ENCODE measurements around the gene TRIM28. TPM values are rescaled to one million over a fixed set of nuclear protein-coding genes. Genes with fewer than 3 reads are reported as not detected.
A peak's percentile ranks its signal among the peaks of the same experiment; 100 is the strongest.

Gene TRIM28
- total RNA-seq (377 and 429 TPM in 2 replicates), polyA plus RNA-seq (521 and 593 TPM in 2 replicates), polyA minus RNA-seq (702 and 1,022 TPM in 2 replicates), Bru-seq, nascent RNA (percentile 87 among the genes with signal in this experiment), BruChase-seq, experiment 1, labeled RNA remaining after a 6-hour chase (percentile 99 among the genes with signal in this experiment), BruChase-seq, experiment 2, labeled RNA remaining after a 2-hour chase (percentile 98 among the genes with signal in this experiment)
- polyA plus RNA-seq (2011; cell fraction: cytosol; rRNA removed), result 366 and 385 TPM in 2 replicates
- polyA plus RNA-seq (2011; cell fraction: nucleus; rRNA removed), result 654 and 696 TPM in 2 replicates
- 600 and 631 TPM in 2 replicates for polyA plus RNA-seq (2012)
- polyA minus RNA-seq (2011; cell fraction: cytosol; rRNA and poly(A)+ RNA removed), result 571 TPM
- 298 and 308 TPM in 2 replicates for polyA minus RNA-seq (2011; cell fraction: nucleus; rRNA and poly(A)+ RNA removed)
- long read RNA-seq, transcript TRIM28-213 (4 exons, 714 nt), result minor isoform, 10 of 364 reads
- long read RNA-seq, transcript TRIM28-201 (17 exons, 2,960 nt), result major isoform, 257 of 364 reads
- long read RNA-seq, partial matches to known transcripts, result 74 of 364 reads
- long read RNA-seq, other reads (novel, unspliced or antisense), result 23 of 364 reads

DNA sequence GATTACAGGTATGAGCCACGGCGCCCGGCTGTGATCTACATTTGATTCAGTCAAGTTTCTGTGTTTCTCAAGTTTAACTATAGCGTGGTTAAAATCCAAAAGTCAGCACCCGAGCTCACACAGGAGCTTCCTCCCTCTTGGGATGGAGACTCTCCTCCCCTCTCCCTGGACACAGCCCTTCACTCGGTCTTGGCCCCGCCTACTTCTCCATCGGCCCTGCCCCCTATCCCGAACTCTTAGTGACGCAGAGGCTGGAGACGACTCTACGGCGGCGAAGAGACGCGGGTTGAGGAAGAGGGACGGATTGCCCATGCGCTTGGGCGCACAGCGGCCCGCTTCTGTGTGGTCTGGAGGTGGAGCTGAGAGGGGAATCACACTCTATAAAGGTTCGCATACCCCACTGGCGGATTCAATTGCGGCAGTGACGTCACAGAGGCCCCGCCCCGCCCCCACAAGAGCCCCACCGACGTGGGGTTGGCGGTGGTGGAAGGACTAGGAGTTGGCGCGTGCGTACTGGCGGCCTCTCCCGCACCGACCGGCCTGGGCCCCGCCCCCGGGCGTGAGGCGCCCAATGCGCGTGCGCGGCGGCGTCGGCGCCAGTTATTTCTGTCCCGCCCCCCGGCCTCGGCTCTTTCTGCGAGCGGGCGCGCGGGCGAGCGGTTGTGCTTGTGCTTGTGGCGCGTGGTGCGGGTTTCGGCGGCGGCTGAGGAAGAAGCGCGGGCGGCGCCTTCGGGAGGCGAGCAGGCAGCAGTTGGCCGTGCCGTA is at the start of gene TRIM28:
Gene TRIM28 (plus strand): TSS at position 239 of the 765 bp plus-strand sequence. CDS start 694 bp downstream, outside the sequence.
- Histone ChIP-seq H3K9ac (replicated peaks; ENCODE audit: extremely low read depth, insufficient read depth, low read length) (peak within 1 kb of the TSS; percentile 71), H3K9me1 (replicated peaks; ENCODE audit: control insufficient read depth, extremely low read depth, insufficient read depth, low read length) (no peaks in the 10 kb centered on the region), H3K4me2 (ENCODE audit: insufficient read depth, low read length) (peak within 1 kb of the TSS; percentile 51), H2AFZ (ENCODE audit: low read depth, low read length) (peak within 1 kb of the TSS; percentile 47), H3K27me3 (ENCODE audit: control insufficient read depth in 2 of 2, insufficient read depth in 2 of 2, low read length in 2 of 2) (peaks cover 8 to 10% of the 10 kb centered on the region in 2 experiments), H4K20me1 (replicated peaks; ENCODE audit: control insufficient read depth, extremely low read depth, insufficient read depth, low read length) (peaks cover 4% of the 10 kb centered on the region), H3K9me3 (replicated peaks; ENCODE audit: control insufficient read depth, insufficient read depth, low read length) (no peaks in the 10 kb centered on the region), H3K4me3 (replicated peaks in 1 of 3; ENCODE audit: insufficient read depth in 1 of 3, low read depth in 1 of 3, low read length in 3 of 3) (peak within 1 kb of the TSS; percentile 82 to 94 (median 85)), H3K27ac (ENCODE audit: insufficient read depth, low read depth, low read length) (peak within 1 kb of the TSS; percentile 87), H3K79me2 (ENCODE audit: control insufficient read depth, insufficient read depth, low read length) (peaks cover 45% of the 10 kb centered on the region), H3K36me3 (ENCODE audit: control insufficient read depth in 2 of 2, extremely low read depth in 1 of 2, insufficient read depth in 2 of 2, low read length in 2 of 2) (peaks cover 5 to 18% of the 10 kb centered on the region in 2 experiments), H3K4me1 (ENCODE audit: control insufficient read depth, extremely low read depth, insufficient read depth, low read length) (peaks cover 15% of the 10 kb centered on the region)
- DNase-seq (ENCODE audit: low read depth, low spot score) (peak; percentile 99), FAIRE-seq (peak; percentile 99)
- POLR2A ChIA-PET, result interaction anchor here (0.6 to 1.8 kb wide), 11 partner anchors 10 to 37 kb away, joined by 3 to 20 read pairs (median 4); partner anchors contain the start of genes CHMP2A and ZBTB45
- TSS peak; percentile 97 for BruUV-seq (replicated peaks)
- TF ChIP-seq POLR2AphosphoS5 (IDR thresholded peaks at IDR 0.05; ENCODE audit: insufficient read depth, low read depth, low read length) (peak; percentile 99), POLR2A (IDR thresholded peaks at IDR 0.05; ENCODE audit: low read depth, low read length) (peak; percentile 83), JUN (IDR thresholded peaks at IDR 0.05; ENCODE audit: borderline replicate concordance, insufficient read depth, insufficient read length, low read depth) (no peak), MAX (IDR thresholded peaks at IDR 0.05; ENCODE audit: insufficient read depth, insufficient read length) (no peak)
- CTCF ChIA-PET, result interaction anchor here (0.6 to 3.2 kb wide), 8 partner anchors 9 to 37 kb away, joined by 3 to 52 read pairs (median 7); partner anchors contain the start of genes CHMP2A, UBE2M and ZBTB45
- dilution Hi-C loops (cut with MboI; ENCODE audit: extremely low pct_ligation_motif_present, low sequenced_read_pairs), result no loop called here
- intact Hi-C loops (cut with micrococcal nuclease), result loop anchor here (1.0 kb wide), 4 partner anchors 10 to 29 kb away; partner anchors contain the start of genes MZF1 and ZBTB45
